ENCODE measurements around the gene PKD1L1.
"Not testable (repeated sequence)": the region's sequence is repeated elsewhere in the genome, so short reads cannot be mapped to it uniquely, and the experiment has no call there.

PKD1L1 gene

GRCh38 chr7:47962262-47962661 is 14.0 kb upstream of the PKD1L1 start:
- no peak for DNase-seq (ENCODE audit: low read depth in 2 of 2)

DNA sequence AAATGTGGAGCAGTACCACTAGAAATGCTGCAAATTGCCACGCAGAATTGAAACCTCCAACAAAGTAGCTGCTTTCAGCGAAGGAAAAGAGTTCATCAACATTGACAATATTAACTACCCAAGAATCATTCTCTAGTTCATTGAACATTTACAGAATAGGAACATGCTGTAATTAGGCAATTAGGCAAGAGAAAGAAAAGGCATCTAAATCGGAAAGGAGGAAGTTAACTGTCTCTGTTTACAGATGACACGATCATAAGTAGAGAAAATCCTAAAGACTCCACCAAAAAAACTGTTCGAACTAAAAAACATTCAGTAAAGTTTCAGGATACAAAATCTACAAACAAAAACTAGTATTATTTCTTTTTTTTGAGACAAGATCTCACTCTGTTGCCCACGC is 8.9 kb upstream of the PKD1L1 start:
- DNase-seq (ENCODE audit: low read depth in 2 of 2), result no peak

GRCh38 chr7:47956220-47956619 is 8.0 kb upstream of the PKD1L1 start:
- DNase-seq (ENCODE audit: low read depth in 2 of 2), result no peak

- no peak for DNase-seq (ENCODE audit: low read depth in 2 of 2)
Observed at GRCh38 chr7:47954231-47954911, 6.1 kb upstream of the PKD1L1 start.

- DNase-seq (ENCODE audit: low read depth in 2 of 2), result no peak
Observed at GRCh38 chr7:47953822-47954221, 5.6 kb upstream of the PKD1L1 start.

- DNase-seq (ENCODE audit: low read depth in 2 of 2), result no peak
Observed at GRCh38 chr7:47952224-47952623, 4.0 kb upstream of the PKD1L1 start.

DNA sequence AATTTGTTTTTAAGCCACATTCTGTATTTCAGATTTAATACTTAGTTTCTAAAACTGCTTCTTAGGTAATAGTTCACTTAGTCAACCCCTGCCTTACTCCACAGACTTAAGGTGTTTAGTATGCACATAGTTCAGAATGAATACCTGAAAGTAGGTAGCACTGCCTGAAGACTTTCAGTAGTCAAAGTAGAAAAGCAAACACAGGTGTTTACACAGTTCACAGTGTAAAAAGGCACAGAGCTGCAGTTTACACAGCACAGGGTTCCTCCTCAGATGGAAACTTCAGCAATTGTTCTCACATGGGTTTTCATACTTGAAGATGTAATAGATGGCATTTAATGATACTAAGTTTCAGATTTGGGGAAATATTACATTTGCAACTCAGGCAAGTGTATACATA is 3.1 kb upstream of the PKD1L1 start:
- DNase-seq (ENCODE audit: low read depth in 2 of 2), result no peak

- DNase-seq (ENCODE audit: low read depth in 2 of 2), result no peak
Observed at GRCh38 chr7:47950714-47951113, 2.4 kb upstream of the PKD1L1 start.

DNA sequence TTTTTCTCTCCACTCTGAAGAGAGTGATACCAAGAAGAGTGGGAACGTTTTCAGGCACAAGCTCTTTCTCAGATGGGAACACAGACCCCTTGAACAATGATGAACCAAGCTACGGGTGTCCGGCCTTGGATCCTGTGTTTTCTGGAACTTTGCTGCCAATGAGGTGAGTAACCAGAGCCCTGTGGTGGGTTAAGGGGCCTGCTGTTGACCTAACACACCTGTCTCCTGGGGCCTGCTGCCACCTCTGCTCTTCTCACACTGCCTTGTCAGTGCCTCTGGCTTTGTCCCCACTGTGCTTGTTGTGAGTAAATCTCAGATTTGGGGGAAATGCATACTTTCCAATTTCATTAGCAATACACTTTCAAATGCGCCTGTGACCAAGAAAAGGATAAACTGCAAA is 1.4 kb upstream of the PKD1L1 start:
- DNase-seq (ENCODE audit: low read depth in 2 of 2), result no peak

DNA sequence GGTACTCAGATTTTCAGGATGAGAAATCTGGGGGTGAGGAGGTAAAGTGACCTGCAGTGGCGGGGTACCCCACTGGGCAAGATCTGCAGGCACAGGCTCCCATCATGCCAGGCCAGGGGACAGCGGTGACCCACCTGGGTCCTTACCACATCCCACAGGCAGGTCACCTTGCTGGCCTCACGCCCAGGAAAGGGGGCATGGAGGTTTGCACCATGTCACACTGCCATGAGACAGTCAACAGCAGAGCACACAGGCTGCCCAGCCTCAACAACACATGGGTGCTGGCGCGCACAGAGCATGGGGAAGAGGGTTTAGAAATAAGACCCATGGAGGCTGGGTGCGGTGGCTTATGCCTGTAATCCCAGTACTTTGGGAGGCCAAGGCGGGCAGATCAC is 914 bp downstream of the PKD1L1 start:
- no peak for DNase-seq (ENCODE audit: low read depth in 2 of 2)

DNA sequence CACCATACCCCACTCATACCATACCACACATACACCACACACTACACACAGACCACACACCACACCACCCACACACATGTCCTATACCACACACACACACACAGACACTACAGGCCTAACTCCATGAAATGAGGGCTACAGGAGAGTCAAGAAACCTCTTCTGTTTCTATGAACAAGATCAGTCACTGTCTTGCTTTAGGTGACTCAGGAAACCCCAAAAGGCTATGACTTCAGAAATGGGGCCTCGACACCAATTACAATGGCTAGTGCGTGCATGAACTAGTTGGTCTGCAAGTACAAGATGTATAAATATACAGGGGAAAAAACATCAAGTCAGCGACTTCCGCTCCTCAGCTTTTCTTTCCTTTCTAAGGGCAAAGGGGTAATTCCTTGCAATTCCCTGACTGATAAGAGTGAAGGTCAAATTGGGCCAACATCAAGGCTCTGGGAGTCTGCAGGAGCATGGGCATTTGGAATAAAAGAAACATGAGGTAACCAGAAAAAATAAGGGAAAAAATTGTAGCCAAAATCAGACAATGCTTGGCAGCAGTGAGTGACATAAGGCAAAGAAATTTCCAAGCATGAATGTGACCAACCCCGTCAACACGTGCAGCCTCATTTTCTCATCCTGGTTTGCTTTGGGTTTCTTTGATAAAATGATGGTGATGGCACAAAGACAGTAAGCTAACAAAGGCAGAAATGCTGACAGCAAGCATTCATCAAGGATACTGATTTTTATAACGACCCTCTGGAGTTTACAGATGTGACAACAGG is 1.5 kb downstream of the PKD1L1 start:
- no peak for DNase-seq (ENCODE audit: low read depth in 2 of 2)

DNA sequence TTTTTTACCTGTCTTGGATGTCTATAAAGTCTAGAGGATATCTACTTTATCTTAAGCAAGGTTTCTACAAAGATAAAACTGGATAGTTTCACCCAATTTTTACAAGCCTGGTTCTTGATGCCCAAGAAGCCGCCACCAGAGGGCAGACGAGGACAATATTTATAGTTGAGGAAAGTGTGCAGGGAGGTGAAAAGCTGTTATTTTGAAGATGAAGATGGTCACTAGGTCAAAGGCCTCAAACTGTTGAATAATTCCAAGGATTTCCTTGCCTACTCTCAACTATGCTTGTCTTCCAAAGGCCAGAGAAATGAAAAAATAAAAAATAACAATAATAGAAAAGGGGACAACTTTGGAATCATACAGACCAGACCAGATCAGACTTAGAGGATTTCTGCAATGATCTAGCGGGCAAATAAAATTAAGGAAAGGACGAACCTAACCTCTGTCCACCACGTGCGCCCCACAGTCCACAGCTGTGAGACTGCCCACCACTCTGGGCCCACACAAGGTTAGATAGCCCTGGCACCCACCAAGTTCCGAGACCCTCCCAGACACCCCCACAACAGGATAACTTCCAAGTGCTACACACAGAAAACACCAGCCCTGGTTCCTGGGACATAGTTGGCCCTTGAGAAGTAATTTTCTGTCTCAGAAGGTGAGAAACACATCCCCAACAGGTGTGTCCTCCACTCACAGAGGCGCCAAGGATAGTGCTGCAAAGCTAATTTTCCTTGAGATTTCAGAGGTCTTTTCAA is 2.8 kb downstream of the PKD1L1 start:
- peak; percentile 34 to 56 for DNase-seq (ENCODE audit: low read depth in 2 of 2)

- no peak for DNase-seq (ENCODE audit: low read depth in 2 of 2)
Observed at GRCh38 chr7:47944536-47945260, 3.6 kb downstream of the PKD1L1 start.

- no peak for DNase-seq (ENCODE audit: low read depth in 2 of 2)
Observed at GRCh38 chr7:47943676-47944474, 4.4 kb downstream of the PKD1L1 start.

DNA sequence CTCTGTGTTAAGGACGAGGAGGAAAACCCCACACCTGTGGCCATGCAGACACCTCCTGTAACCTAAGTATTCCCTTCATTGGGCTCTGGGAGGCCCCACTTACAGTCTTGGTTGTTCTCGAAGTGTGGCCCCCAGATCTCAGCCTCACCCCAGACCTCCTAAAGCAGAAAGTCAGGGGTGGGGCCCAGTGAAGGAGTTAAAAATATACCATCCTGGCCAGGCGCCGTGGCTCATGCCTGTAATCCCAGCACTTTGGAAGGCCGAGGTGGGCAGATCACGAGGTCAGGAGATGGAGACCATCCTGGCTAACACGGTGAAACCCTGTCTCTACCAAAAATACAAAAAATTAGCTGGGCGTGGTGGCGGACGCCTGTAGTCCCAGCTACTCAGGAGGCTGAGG is 5.6 kb downstream of the PKD1L1 start:
- not testable (repeated sequence) for DNase-seq (ENCODE audit: low read depth in 2 of 2)

- DNase-seq (ENCODE audit: low read depth in 2 of 2), result no peak
Observed at GRCh38 chr7:47942132-47942531, 6.1 kb downstream of the PKD1L1 start.

- DNase-seq (ENCODE audit: low read depth in 2 of 2), result no peak
Observed at GRCh38 chr7:47941136-47941844, 7.0 kb downstream of the PKD1L1 start.

DNA sequence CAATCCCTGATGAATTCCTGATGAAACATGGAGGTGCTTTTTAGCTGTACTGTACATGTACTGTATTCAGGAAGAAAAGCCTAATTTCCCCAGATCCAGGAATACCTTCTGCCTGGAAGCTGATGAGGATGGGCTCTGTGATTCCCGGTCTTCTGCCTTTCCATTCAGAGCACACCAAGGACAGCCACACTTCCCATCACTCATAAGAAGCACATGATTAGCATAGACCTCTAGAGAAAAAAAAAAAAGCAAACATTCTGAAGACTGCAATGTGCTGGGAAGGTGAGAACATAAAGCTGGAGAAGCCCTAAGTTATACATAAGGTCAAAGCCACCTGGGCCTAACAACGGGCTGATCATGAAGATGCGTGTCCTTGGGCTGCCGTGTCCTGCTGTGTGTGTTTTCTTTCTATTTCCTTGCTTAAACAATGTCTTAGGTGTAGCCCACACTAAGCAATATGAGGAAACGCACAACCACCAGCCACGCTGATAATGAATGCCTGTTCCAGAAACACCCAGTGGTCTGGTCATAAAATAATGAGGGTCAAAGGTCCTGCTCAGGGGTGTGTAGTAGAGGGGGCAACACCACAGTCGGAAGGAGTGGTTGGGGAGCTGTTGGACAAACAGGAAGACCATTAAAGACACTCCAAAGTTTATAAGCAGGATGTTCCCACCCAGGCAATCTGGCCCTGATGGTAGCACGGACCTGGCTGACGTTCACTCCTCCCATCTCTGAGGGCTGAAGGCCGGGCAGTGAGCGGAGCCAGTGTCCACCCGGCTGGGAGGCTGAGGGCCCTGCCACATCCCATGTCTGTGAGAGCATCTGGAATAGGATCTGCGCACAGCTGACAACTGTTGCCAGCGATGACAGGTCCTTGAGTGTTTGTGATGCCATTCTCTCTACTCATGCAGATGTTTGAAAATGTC is 7.9 kb downstream of the PKD1L1 start:
- no peak for DNase-seq (ENCODE audit: low read depth in 2 of 2)

- no peak for DNase-seq (ENCODE audit: low read depth in 2 of 2)
Observed at GRCh38 chr7:47939425-47940036, 8.7 kb downstream of the PKD1L1 start.

Measured in stimulated activated CD8-positive, alpha-beta memory T cell treated with anti-CD3 and anti-CD28 coated beads, Interleukin-2, amount 100 ng/mL, for 1 hour (primary cell).